Gastrocnemius medialis (tissue), 4 donors: Measurements from ENCODE around the gene IWS1. TPM values are rescaled to one million over a fixed set of nuclear protein-coding genes. Genes with fewer than 3 reads are reported as not detected.
A peak's percentile ranks its signal among the peaks of the same experiment; 100 is the strongest.

Source experiments
- ATAC-seq, 2 donors: fragments of 150-250 bp; one replicate each; pipeline ENCODE4 v1.9.1; 2016
- DNase-seq, 2 donors: peaks; one replicate each; pipeline ENCODE4 v3.0.0-alpha.2; 2019
- H3K27ac ChIP-seq, 4 donors: fragments of 200-600 bp; sonication (generic); 1 replicate in 1 of 4; 2 replicates in 3 of 4; pipeline ENCODE4 v1.5.1; 2016 to 2018; ENCODE audit warnings: mild to moderate bottlenecking in 2 of 4, moderate library complexity in 1 of 4
- H3K27me3 ChIP-seq, 3 donors: fragments of 200-600 bp; sonication (generic) in 2 of 3; 1 replicate in 1 of 3; 2 replicates in 2 of 3; pipeline versions ENCODE4 v1.5.1 to v1.6.0; 2016 to 2019; ENCODE audit warnings: mild to moderate bottlenecking in 1 of 3, moderate library complexity in 1 of 3
- H3K36me3 ChIP-seq, 2 donors: fragments of 200-600 bp; sonication (generic) in 1 of 2; one replicate each; pipeline ENCODE4 v1.5.1; 2017 to 2018
- H3K4me1 ChIP-seq, 2 donors: fragments of 200-600 bp; sonication (generic) in 1 of 2; one replicate each; pipeline ENCODE4 v1.5.1; 2016 to 2017; ENCODE audit warnings: mild to moderate bottlenecking in 2 of 2
- H3K4me3 ChIP-seq, 4 donors: fragments of 200-600 bp; sonication (generic) in 3 of 4; 1 replicate in 1 of 4; 2 replicates in 3 of 4; pipeline ENCODE4 v1.5.1; 2016 to 2019; ENCODE audit warnings: mild to moderate bottlenecking in 2 of 4
- H3K9me3 ChIP-seq, 3 donors: fragments of 200-600 bp; sonication (generic) in 2 of 3; 1 replicate in 1 of 3; 2 replicates in 2 of 3; pipeline ENCODE4 v1.5.1; 2016 to 2019
- POLR2A ChIP-seq, 2 donors: fragments of 450-650 bp; IDR thresholded peaks; one replicate each; pipeline ENCODE4 v1.6.1; 2017; ENCODE audit warnings: antibody characterized with exemption in 2 of 2, mild to moderate bottlenecking in 2 of 2, moderate library complexity in 2 of 2
- in situ Hi-C, 4 donors: fragments of 200-750 bp; cut with MboI; loops; one replicate each; pipeline versions ENCODE4 v1.15.0 to v1.8.0; 2017; ENCODE audit warnings: low sequenced_read_pairs in 4 of 4
- intact Hi-C: fragments of 100-400 bp; cut with DNase I; formaldehyde crosslinking; loops from one replicate; pipeline ENCODE4 v1.15.1; 2023; ENCODE audit warnings: low total_unique reads
- total RNA-seq, 4 donors: library from RNA; depleted of rRNA; stranded (reverse); fragments of >200 nt; gene quantifications; one replicate each; pipeline versions ENCODE4 v1.1.0 to v1.2.3, GENCODE V29; 2016
- TF ChIP-seq, protein P1 (sequence below), 5 experiments: fragments of 450-650 bp in 3 of 5; fragments of 200-600 bp in 2 of 5; sonication (generic) in 2 of 5; IDR thresholded peaks in 4 of 5; conservative IDR thresholded peaks in 1 of 5; 1 replicate in 4 of 5; 2 replicates in 1 of 5; pipeline ENCODE4 v1.5.1; 2016 to 2019; ENCODE audit warnings: antibody characterized with exemption in 5 of 5, mild to moderate bottlenecking in 3 of 5, moderate library complexity in 3 of 5

Gene IWS1
- total RNA-seq = 10 to 100 TPM; 50.5 to 77.0 (median 65.3) TPM

DNA sequence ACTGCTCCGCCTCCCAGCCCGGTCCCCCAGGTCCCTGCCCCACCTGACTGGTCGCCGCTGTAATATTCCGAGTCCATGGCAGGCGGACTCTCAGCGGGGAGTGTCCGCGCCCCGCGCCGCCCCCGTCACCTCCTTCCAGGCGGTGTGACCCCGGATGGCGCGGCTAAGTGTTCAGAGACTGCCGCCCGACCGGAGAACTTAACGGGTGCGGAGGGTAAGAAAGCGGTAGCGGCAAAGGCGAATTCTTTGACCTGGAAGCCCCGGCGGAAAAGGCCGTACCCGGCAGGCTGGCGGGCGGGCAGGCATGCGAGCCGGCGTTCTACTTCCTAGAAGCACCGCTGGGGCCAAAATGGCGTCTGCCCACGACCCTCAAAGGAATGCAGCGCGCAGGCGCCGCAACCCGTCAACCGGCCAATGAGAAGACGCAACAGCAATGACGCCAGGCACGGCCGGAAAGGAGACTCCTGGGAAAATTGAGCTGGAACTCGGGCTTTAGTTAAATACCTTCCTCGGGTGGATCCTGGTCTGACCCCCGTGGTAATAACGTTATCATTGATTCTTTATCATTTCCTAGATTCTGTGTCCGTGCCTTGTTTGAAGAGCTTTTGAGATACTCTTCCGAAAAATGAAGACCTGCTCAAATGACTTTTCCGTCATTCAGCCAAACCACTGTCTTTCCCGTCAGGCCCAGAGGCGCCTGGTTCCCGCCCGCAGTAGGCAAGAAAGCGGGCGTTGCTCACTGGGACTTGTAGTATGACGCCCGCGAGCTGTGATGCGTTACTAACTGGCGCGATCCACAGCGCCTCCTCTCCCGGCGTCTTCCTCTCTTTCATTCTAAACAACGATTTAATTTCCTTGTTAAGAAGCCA, at the start of gene IWS1:
Gene IWS1, minus strand, starts transcription at position 358 of the 869 bp plus-strand sequence. Its CDS starts 281 bp downstream, at position 77.
- no peaks in the 10 kb centered on the region for H3K9me3 ChIP-seq
- H3K27ac ChIP-seq = peak within 1 kb of the TSS; percentile 94 to 97 (median 96)
- ATAC-seq = peak; percentile 94 to 97
- peak; percentile 88 to 92 for TF ChIP-seq POLR2A (IDR thresholded peaks at IDR 0.05)
- TF ChIP-seq, protein P1, sequence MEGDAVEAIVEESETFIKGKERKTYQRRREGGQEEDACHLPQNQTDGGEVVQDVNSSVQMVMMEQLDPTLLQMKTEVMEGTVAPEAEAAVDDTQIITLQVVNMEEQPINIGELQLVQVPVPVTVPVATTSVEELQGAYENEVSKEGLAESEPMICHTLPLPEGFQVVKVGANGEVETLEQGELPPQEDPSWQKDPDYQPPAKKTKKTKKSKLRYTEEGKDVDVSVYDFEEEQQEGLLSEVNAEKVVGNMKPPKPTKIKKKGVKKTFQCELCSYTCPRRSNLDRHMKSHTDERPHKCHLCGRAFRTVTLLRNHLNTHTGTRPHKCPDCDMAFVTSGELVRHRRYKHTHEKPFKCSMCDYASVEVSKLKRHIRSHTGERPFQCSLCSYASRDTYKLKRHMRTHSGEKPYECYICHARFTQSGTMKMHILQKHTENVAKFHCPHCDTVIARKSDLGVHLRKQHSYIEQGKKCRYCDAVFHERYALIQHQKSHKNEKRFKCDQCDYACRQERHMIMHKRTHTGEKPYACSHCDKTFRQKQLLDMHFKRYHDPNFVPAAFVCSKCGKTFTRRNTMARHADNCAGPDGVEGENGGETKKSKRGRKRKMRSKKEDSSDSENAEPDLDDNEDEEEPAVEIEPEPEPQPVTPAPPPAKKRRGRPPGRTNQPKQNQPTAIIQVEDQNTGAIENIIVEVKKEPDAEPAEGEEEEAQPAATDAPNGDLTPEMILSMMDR (IDR thresholded peaks at IDR 0.05 in 4 of 5, conservative IDR thresholded peaks at IDR 0.05 in 1 of 5) = peak; percentile 6 to 56 (median 53)
- H3K27me3 ChIP-seq = no peaks in the 10 kb centered on the region
- peak; percentile 93 to 94 for DNase-seq
- peaks cover 19 to 34% of the 10 kb centered on the region in 2 donors for H3K4me1 ChIP-seq
- in situ Hi-C loops = no loop called here
- intact Hi-C loops = loop anchor here (1.0 to 10.0 kb wide), 6 partner anchors 18 to 348 kb away; partner anchors contain the start of genes MAP3K2 and SFT2D3
- peaks cover 0 to 15% of the 10 kb centered on the region in 2 donors for H3K36me3 ChIP-seq
- H3K4me3 ChIP-seq = peak within 1 kb of the TSS; percentile 87 to 97 (median 92)

DNA sequence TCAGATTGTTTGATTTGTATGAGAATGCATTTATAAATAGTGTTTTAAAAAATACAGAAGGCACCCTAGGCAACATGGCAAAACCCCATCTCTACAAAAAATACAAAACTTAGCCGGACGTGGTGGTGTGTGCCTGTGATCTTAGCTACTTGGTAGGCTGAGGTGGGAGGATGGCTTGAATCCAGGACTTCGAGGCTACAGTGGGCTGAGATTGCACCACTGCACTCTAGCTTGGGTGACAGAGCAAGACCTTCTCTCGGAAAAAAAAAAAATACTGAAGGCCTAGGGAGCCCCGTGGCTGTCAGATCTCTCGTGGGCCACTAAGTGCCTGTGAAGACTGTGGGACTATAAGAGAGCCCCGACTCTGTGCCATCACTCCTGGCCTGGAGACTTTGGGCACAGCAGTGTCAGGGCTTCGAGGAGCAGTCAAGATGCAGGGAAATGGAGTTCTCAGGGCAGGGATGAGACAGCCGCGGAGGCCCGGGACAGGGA, 49.7 kb upstream of the IWS1 start:
- no peaks in the 10 kb centered on the region for H3K36me3 ChIP-seq
- no peaks in the 10 kb centered on the region for H3K9me3 ChIP-seq
- no peaks in the 10 kb centered on the region for H3K27me3 ChIP-seq
- peak overlapping the region; percentile 11 to 66 (median 52) for H3K27ac ChIP-seq
- no peak overlapping the region for H3K4me3 ChIP-seq
- in situ Hi-C loops = no loop called here
- DNase-seq (no peak), ATAC-seq (no peak)
- TF ChIP-seq, protein P1 (IDR thresholded peaks at IDR 0.05 in 4 of 5, conservative IDR thresholded peaks at IDR 0.05 in 1 of 5) = no peak
- TF ChIP-seq POLR2A (IDR thresholded peaks at IDR 0.05) = no peak
- H3K4me1 ChIP-seq = peaks cover 23 to 28% of the 10 kb centered on the region in 2 donors
- intact Hi-C loops = loop anchor here (10.0 kb wide), 1 partner anchor 279 kb away; the partner anchor contains the start of gene POLR2D

- Histone ChIP-seq H3K4me1 (peaks cover 29 to 34% of the 10 kb centered on the region in 2 donors), H3K36me3 (no peaks in the 10 kb centered on the region), H3K27me3 (no peaks in the 10 kb centered on the region), H3K9me3 (no peaks in the 10 kb centered on the region), H3K27ac (no peak overlapping the region), H3K4me3 (no peak overlapping the region)
- no peak for DNase-seq
- in situ Hi-C loops (no loop called here), intact Hi-C loops (loop anchor here (10.0 kb wide), 1 partner anchor 280 kb away; the partner anchor contains the start of gene POLR2D)
- no peak for ATAC-seq
- TF ChIP-seq, protein P1 (IDR thresholded peaks at IDR 0.05 in 4 of 5, conservative IDR thresholded peaks at IDR 0.05 in 1 of 5) = no peak
- no peak for TF ChIP-seq POLR2A (IDR thresholded peaks at IDR 0.05)
Measured at GRCh38 chr2:127575185-127575765, 49.0 kb upstream of the IWS1 start.

DNA sequence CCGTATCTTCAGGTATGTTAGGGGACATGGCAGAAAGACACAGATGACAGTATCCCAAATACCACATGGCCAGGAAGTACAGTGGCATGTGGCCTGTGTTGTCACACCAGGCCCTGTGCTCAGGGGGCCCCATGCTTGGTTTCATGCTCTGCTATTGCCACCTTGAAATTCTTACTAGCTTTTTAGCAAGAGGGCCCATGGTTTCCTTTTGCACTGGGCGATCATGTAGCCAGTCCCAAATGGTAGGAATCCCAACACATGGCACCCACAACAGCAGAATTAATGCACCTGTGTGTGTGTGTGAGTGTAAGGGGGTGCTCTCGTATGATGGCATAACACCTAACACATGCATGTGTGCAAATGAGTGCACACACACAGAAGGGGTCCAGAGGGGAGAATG, 48.4 kb upstream of the IWS1 start:
- in situ Hi-C loops (no loop called here), intact Hi-C loops (loop anchor here (5.0 to 10.0 kb wide), 2 partner anchors 47 to 280 kb away; partner anchors contain the start of genes IWS1 and POLR2D)
- ATAC-seq (no peak), DNase-seq (no peak)
- Histone ChIP-seq H3K27me3 (no peaks in the 10 kb centered on the region), H3K4me1 (peaks cover 35 to 40% of the 10 kb centered on the region in 2 donors), H3K9me3 (no peaks in the 10 kb centered on the region), H3K27ac (no peak overlapping the region), H3K4me3 (no peak overlapping the region), H3K36me3 (no peaks in the 10 kb centered on the region)
- TF ChIP-seq, protein P1 (IDR thresholded peaks at IDR 0.05 in 4 of 5, conservative IDR thresholded peaks at IDR 0.05 in 1 of 5) = no peak
- TF ChIP-seq POLR2A (IDR thresholded peaks at IDR 0.05) = no peak
